RWPE2 (cell line): Measurements from ENCODE around the gene HHATL.

Source experiments
- ATAC-seq: fragments of 200-7000 bp; cut with Tn5 transposase; 3 replicates; pipeline ENCODE4 v1.9.1; 2021; ENCODE audit warnings: low read depth
- DNase-seq: peaks from one replicate; pipeline ENCODE4 v3.0.0-alpha.2; 2020; ENCODE audit warnings: low spot score
- H3K27ac ChIP-seq: fragments of 450-650 bp; 2 replicates; pipeline ENCODE4 v1.5.1; 2017; ENCODE audit warnings: mild to moderate bottlenecking; ENCODE audit not compliant: poor library complexity, severe bottlenecking
- H3K27me3 ChIP-seq: fragments of 250-450 bp; sonication (Bioruptor Pico); 2 replicates; pipeline ENCODE4 v1.5.1; 2021; ENCODE audit warnings: mild to moderate bottlenecking, moderate library complexity; ENCODE audit not compliant: insufficient read depth, poor library complexity, severe bottlenecking
- H3K36me3 ChIP-seq: fragments of 250-450 bp; sonication (Bioruptor Pico); 2 replicates; pipeline ENCODE4 v1.5.1; 2020; ENCODE audit warnings: low read depth, mild to moderate bottlenecking, moderate library complexity
- H3K4me1 ChIP-seq: fragments of 250-450 bp; sonication (Bioruptor Pico); 2 replicates; pipeline ENCODE4 v1.5.1; 2021; ENCODE audit warnings: mild to moderate bottlenecking, moderate library complexity; ENCODE audit not compliant: insufficient read depth, poor library complexity, severe bottlenecking
- H3K4me3 ChIP-seq: fragments of 250-450 bp; sonication (Bioruptor Pico); 2 replicates; pipeline ENCODE4 v1.5.1; 2021; ENCODE audit warnings: mild to moderate bottlenecking, moderate library complexity; ENCODE audit not compliant: severe bottlenecking
- H3K9me3 ChIP-seq: fragments of 250-450 bp; sonication (Bioruptor Pico); 2 replicates; pipeline ENCODE4 v1.5.1; 2021; ENCODE audit warnings: mild to moderate bottlenecking, moderate library complexity; ENCODE audit not compliant: severe bottlenecking
- CTCF ChIP-seq: fragments of 450-650 bp; IDR thresholded peaks from one replicate; pipeline ENCODE4 v1.5.1; 2017; ENCODE audit warnings: mild to moderate bottlenecking, moderate library complexity; ENCODE audit not compliant: poor library complexity, severe bottlenecking

HHATL gene

GRCh38 chr3:42734263-42734860 lies 31.8 kb upstream of the HHATL start:
- Histone ChIP-seq H3K27me3 (no peaks in the 10 kb centered on the region), H3K27ac (no peak overlapping the region), H3K4me3 (no peak overlapping the region), H3K4me1 (no peaks in the 10 kb centered on the region), H3K36me3 (no peaks in the 10 kb centered on the region), H3K9me3 (no peaks in the 10 kb centered on the region)
- DNase-seq (no peak), ATAC-seq (no peak)
- no peak for TF ChIP-seq CTCF

GRCh38 chr3:42733501-42734262 lies 31.1 kb upstream of the HHATL start:
- TF ChIP-seq CTCF, result no peak
- no peaks in the 10 kb centered on the region for H3K27me3 ChIP-seq
- H3K9me3 ChIP-seq, result no peaks in the 10 kb centered on the region
- no peak overlapping the region for H3K4me3 ChIP-seq
- H3K4me1 ChIP-seq, result no peaks in the 10 kb centered on the region
- H3K36me3 ChIP-seq, result no peaks in the 10 kb centered on the region
- H3K27ac ChIP-seq, result no peak overlapping the region
- ATAC-seq, result no peak
- DNase-seq, result no peak

GRCh38 chr3:42732829-42733459 lies 30.3 kb upstream of the HHATL start:
- peak; percentile 42; the same call in 1 of the 3 replicates for ATAC-seq

GRCh38 chr3:42732196-42732828 lies 29.7 kb upstream of the HHATL start:
- H3K27me3 ChIP-seq, result no peaks in the 10 kb centered on the region
- no peak for TF ChIP-seq CTCF
- H3K36me3 ChIP-seq, result no peaks in the 10 kb centered on the region
- no peaks in the 10 kb centered on the region for H3K4me1 ChIP-seq
- DNase-seq, result no peak
- ATAC-seq, result no peak
- no peak overlapping the region for H3K27ac ChIP-seq
- H3K4me3 ChIP-seq, result no peak overlapping the region
- H3K9me3 ChIP-seq, result no peaks in the 10 kb centered on the region

More at GRCh38 chr3:42732829-42733459, 30.3 kb upstream of the HHATL start:
- no peak for TF ChIP-seq CTCF
- Histone ChIP-seq H3K27ac (no peak overlapping the region), H3K27me3 (no peaks in the 10 kb centered on the region), H3K9me3 (no peaks in the 10 kb centered on the region), H3K4me1 (no peaks in the 10 kb centered on the region), H3K4me3 (no peak overlapping the region), H3K36me3 (no peaks in the 10 kb centered on the region)
- DNase-seq, result no peak
